K562 (cell line): ENCODE results near the gene ITGB2. TPM values are rescaled to one million over a fixed set of nuclear protein-coding genes. Genes with fewer than 3 reads are reported as not detected.

Source experiments
- ATAC-seq: fragments of 200-7000 bp; cut with Tn5 transposase; 3 replicates; pipeline ENCODE4 v1.9.1; 2020; ENCODE audit warnings: moderate library complexity
- BruUV-seq: library from RNA; stranded (reverse); fragments of 400-500 nt; replicated peaks from 2 replicates; lab custom pipeline; 2021; lab: Mats Ljungman, UMichigan
- CTCF ChIA-PET: fragments of 300-600 bp; formaldehyde crosslinking; extraction: SDS; loops from one replicate; lab custom pipeline; 2021; ENCODE audit warnings: low intra/inter-chr PET ratio; lab: Yijun Ruan, JAX
- POLR2A ChIA-PET: fragments of 300-600, 350-650 bp; sonication (Branson Sonifier 250); formaldehyde crosslinking; extraction: SDS; loops from one replicate; lab custom pipeline; 2021; ENCODE audit warnings: antibody characterized with exemption, inconsistent platforms; lab: Yijun Ruan, JAX
- DNase-seq, 4 experiments: peaks; one replicate each; pipeline versions ENCODE4 v3.0.0 to v3.0.0-alpha.2; 2011 to 2018; ENCODE audit warnings: low spot score in 3 of 4, mixed read lengths in 3 of 4; ENCODE audit errors: extremely low read depth in 1 of 4
- FAIRE-seq: peaks from 2 replicates; lab custom pipeline; 2011; peaks lifted over from hg19 to GRCh38; lab: Jason Lieb, UNC
- H2AFZ ChIP-seq: 2 replicates; pipeline ENCODE4 v1.6.0; 2011; ENCODE audit warnings: low read depth, low read length, control low read depth, inconsistent platforms
- H3K27ac ChIP-seq: fragments of 200-600 bp; 3 replicates; pipeline ENCODE4 v1.8.0; 2011; ENCODE audit warnings: low read depth, mild to moderate bottlenecking, control low read depth, inconsistent platforms, low read length, moderate library complexity, mixed read lengths; ENCODE audit errors: extremely low read depth
- H3K27me3 ChIP-seq, 2 experiments: fragments of 300-600 bp in 1 of 2; 2 replicates in 1 of 2; 3 replicates in 1 of 2; pipeline versions ENCODE4 v1.6.0 to v1.8.0; 2011; ENCODE audit warnings: inconsistent platforms in 2 of 2, low read length in 2 of 2, mild to moderate bottlenecking in 1 of 2, mixed read lengths in 1 of 2, moderate library complexity in 1 of 2; ENCODE audit not compliant: control insufficient read depth in 2 of 2, insufficient read depth in 2 of 2
- H3K36me3 ChIP-seq: fragments of 300-600 bp; 3 replicates; pipeline ENCODE4 v1.8.0; 2011; ENCODE audit warnings: mild to moderate bottlenecking, low read length, inconsistent platforms; ENCODE audit not compliant: control insufficient read depth, insufficient read depth
- H3K4me1 ChIP-seq, 2 experiments: fragments of 200-600 bp in 1 of 2; replicated peaks in 1 of 2; 2 replicates in 1 of 2; 3 replicates in 1 of 2; pipeline versions ENCODE4 v1.5.1 to v1.8.0; 2011; ENCODE audit warnings: inconsistent platforms in 2 of 2, low read length in 2 of 2, mild to moderate bottlenecking in 1 of 2, mixed read lengths in 1 of 2, moderate library complexity in 1 of 2; ENCODE audit not compliant: control insufficient read depth in 2 of 2, insufficient read depth in 2 of 2
- H3K4me2 ChIP-seq: 2 replicates; pipeline ENCODE4 v1.6.1; 2011; ENCODE audit warnings: low read length, control low read depth, inconsistent platforms, mixed read lengths; ENCODE audit not compliant: insufficient read depth
- H3K4me3 ChIP-seq: fragments of 200-600 bp; sonication (generic), shearing (Covaris generic); 2 replicates; pipeline ENCODE4 v1.5.1; 2016; ENCODE audit warnings: control low read depth, inconsistent platforms
- H3K79me2 ChIP-seq: fragments of 200-600 bp; 3 replicates; pipeline ENCODE4 v1.8.0; 2011; ENCODE audit warnings: low read length, inconsistent platforms; ENCODE audit not compliant: control insufficient read depth, insufficient read depth
- H3K9ac ChIP-seq, 2 experiments: 2 replicates each; pipeline versions ENCODE4 v1.6.0 to v1.6.1; 2011; ENCODE audit warnings: low read depth in 2 of 2, low read length in 2 of 2, control low read depth in 1 of 2, inconsistent platforms in 1 of 2, mild to moderate bottlenecking in 1 of 2, mixed read lengths in 1 of 2; ENCODE audit not compliant: insufficient read depth in 1 of 2
- H3K9me1 ChIP-seq: one replicate; pipeline ENCODE4 v1.6.0; 2011; ENCODE audit warnings: inconsistent platforms, mild to moderate bottlenecking, low read length, moderate library complexity; ENCODE audit not compliant: control insufficient read depth, insufficient read depth
- H3K9me3 ChIP-seq: replicated peaks from 2 replicates; pipeline ENCODE4 v1.5.1; 2011; ENCODE audit warnings: low read depth, low read length, inconsistent platforms; ENCODE audit not compliant: control insufficient read depth, insufficient read depth
- H4K20me1 ChIP-seq: replicated peaks from 2 replicates; pipeline ENCODE4 v1.6.1; 2011; ENCODE audit warnings: low read length, inconsistent platforms, mixed read lengths; ENCODE audit not compliant: control insufficient read depth, insufficient read depth
- DPF2 ChIP-seq: fragments of 450-650 bp; IDR thresholded peaks from 2 replicates; pipeline ENCODE4 v1.6.1; 2016
- FOXJ2 ChIP-seq: fragments of 200-800 bp; sonication (Bioruptor generic); IDR thresholded peaks from 2 replicates; pipeline ENCODE4 v1.6.1; 2016; ENCODE audit warnings: missing genetic modification characterization, missing compliant biosample characterization
- GTF3C2 ChIP-seq: IDR thresholded peaks from 3 replicates; pipeline ENCODE4 v1.6.1; 2011; ENCODE audit warnings: borderline replicate concordance, mild to moderate bottlenecking, moderate library complexity; ENCODE audit not compliant: insufficient read length; ENCODE audit errors: extremely low read depth
- KDM4B ChIP-seq, 2 experiments: fragments of 450-650 bp in 1 of 2; sonication (generic) in 1 of 2; IDR thresholded peaks; 2 replicates each; pipeline ENCODE4 v1.6.1; 2016 to 2017; ENCODE audit warnings: borderline replicate concordance in 2 of 2, antibody characterized with exemption in 1 of 2, low read depth in 1 of 2, mild to moderate bottlenecking in 1 of 2
- MIER1 ChIP-seq: fragments of 450-650 bp; IDR thresholded peaks from 2 replicates; pipeline ENCODE4 v1.6.1; 2016; ENCODE audit warnings: antibody characterized with exemption, mild to moderate bottlenecking, low read depth
- NR2F6 ChIP-seq: fragments of 450-650 bp; formaldehyde crosslinking; IDR thresholded peaks from 2 replicates; pipeline ENCODE4 v1.4.0; 2020; ENCODE audit warnings: mild to moderate bottlenecking
- PHF20 ChIP-seq: fragments of 450-650 bp; IDR thresholded peaks from 2 replicates; pipeline ENCODE4 v1.6.1; 2018; ENCODE audit not compliant: partially characterized antibody
- SUPT5H ChIP-seq: fragments of 450-650 bp; IDR thresholded peaks from 2 replicates; pipeline ENCODE4 v1.6.1; 2016
- THRB ChIP-seq: fragments of 450-650 bp; formaldehyde crosslinking; conservative IDR thresholded peaks from 2 replicates; pipeline ENCODE4 v1.4.0; 2022; ENCODE audit warnings: mild to moderate bottlenecking, missing genetic modification characterization
- WGBS: fragments of 100-300 bp; shearing (Covaris generic); methylation state at CpG from one replicate; pipeline ENCODE4 v1.1.6; 2016; ENCODE audit warnings: low coverage, mixed read lengths; ENCODE audit not compliant: insufficient coverage; ENCODE audit errors: missing lambda C conversion rate; 5-methylcytosine and 5-hydroxymethylcytosine counted together
- in situ Hi-C: fragments of 300-500 bp; cut with MboI; formaldehyde crosslinking; loops from 4 replicates; pipeline ENCODE4 v1.15.0; 2018; ENCODE audit warnings: inconsistent platforms, mixed read lengths
- intact Hi-C: fragments of 100-400 bp; cut with micrococcal nuclease; formaldehyde crosslinking; loops from 2 replicates; pipeline ENCODE4 v1.14.2; 2022
- polyA plus RNA-seq, 8 experiments: library from polyadenylated mRNA; depleted of rRNA in 4 of 8; stranded (reverse) in 5 of 8; unstranded in 3 of 8; fragments of >200 nt; fragmentation: Nextera tagmentation in 2 of 8; fragmentation: Illumina TruSeq in 1 of 8; extraction: Ambion mirVana in 2 of 8; extraction: Trizol in 1 of 8; gene quantifications; 2 replicates each; pipeline versions ENCODE4 v1.2.1 to v1.2.3, GENCODE V29; 2011 to 2014; ENCODE audit warnings: inconsistent platforms in 1 of 8, missing spikeins in 1 of 8
- total RNA-seq, 7 experiments: library from RNA; depleted of rRNA in 6 of 7; stranded (reverse); fragments of >200 nt in 6 of 7; fragmentation: Illumina TruSeq in 2 of 7; extraction: Trizol in 2 of 7; gene quantifications; 2 replicates each; pipeline versions ENCODE4 v1.2.1 to v1.2.3, GENCODE V29; 2011 to 2021; ENCODE audit warnings: low replicate concordance in 1 of 7
- TF ChIP-seq, protein P1 (sequence below): fragments of 450-650 bp; IDR thresholded peaks from 2 replicates; pipeline ENCODE4 v1.6.1; 2016; ENCODE audit warnings: borderline replicate concordance

ITGB2 gene
- total and polyA plus RNA-seq, 9 of the 15 experiments (the other 6 are each of a cell fraction or from before 2014, with no cell fraction given): 0.07 to 1.3 (median 0.51) TPM; not detected in 2

GRCh38 chr21:44905016-44905727 lies 15.5 kb downstream of the ITGB2 start (continued):
- TF ChIP-seq MIER1 (no peak), SUPT5H (no peak), FOXJ2 (tag) (no peak)
- TF ChIP-seq, all 486 proteins: peak for 2

DNA sequence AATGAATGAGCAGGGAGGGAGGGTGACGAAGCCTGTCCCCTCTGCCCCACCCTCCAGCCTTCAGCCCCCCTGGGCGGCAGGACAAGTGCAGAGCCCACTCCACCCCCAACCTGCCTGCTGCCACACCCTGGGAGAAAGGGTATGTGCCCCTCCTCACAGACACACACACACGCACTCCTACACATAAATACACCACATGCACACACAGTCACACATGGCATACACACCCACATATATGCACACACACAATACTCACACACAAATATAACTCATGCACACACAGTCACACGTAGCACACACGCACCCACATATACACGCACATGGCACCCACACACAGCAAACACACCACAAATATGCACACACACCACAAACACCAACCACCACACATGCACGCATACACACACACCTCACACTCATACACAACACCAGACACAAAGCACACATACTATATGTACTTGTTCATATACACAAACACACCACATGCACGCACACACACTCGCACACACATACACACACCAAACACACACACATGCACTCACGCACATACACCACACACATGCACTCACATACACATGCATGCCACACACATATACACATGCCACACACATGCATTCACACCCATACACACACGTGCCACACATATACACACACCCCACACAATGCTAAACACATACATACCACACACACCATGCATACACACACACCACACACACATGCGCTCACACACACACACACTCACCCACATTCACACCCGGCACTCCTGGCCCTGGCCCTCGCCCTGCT lies 16.4 kb downstream of the ITGB2 start:
- H3K9me3 ChIP-seq: peaks cover 12% of the 10 kb centered on the region
- ATAC-seq (no peak), DNase-seq (no peak), FAIRE-seq (peak; percentile 11)
- peaks cover 9 to 76% of the 10 kb centered on the region in 2 experiments; a peak in 3 of 5 replicates for H3K4me1 ChIP-seq
- no peak overlapping the region for H3K4me3 ChIP-seq
- peaks cover 47 to 81% of the 10 kb centered on the region in 2 experiments for H3K27me3 ChIP-seq
- WGBS: 30% methylated on average over 14 of the region's 14 CpGs
- no peak overlapping the region for H3K4me2 ChIP-seq
- POLR2A ChIA-PET: interaction anchor here (0.9 to 1.0 kb wide), 2 partner anchors 10 to 103 kb away, joined by 4 to 5 read pairs; partner anchors contain the start of gene UBE2G2
- H3K36me3 ChIP-seq: no peaks in the 10 kb centered on the region; the same call in 2 of the 3 replicates
- no peak overlapping the region for H2AFZ ChIP-seq
- H4K20me1 ChIP-seq: peaks cover 6% of the 10 kb centered on the region
- no TSS peak for BruUV-seq
- no peaks in the 10 kb centered on the region for H3K9me1 ChIP-seq
- H3K79me2 ChIP-seq: no peaks in the 10 kb centered on the region
- H3K27ac ChIP-seq: no peak overlapping the region
- TF ChIP-seq PHF20 (peak; percentile 18), THRB (CRISPR knock-in tag) (0 out of 2 replicates have a peak, but pooled peaks have one; percentile 10), KDM4B (IDR thresholded peaks at IDR 0.05; ENCODE audit: borderline replicate concordance in 2 of 2, low read depth in 1 of 2) (no peak), DPF2 (0 out of 2 replicates have a peak, but pooled peaks have one; percentile 21), NR2F6 (no peak), GTF3C2 (no peak)
- TF ChIP-seq, protein P1, sequence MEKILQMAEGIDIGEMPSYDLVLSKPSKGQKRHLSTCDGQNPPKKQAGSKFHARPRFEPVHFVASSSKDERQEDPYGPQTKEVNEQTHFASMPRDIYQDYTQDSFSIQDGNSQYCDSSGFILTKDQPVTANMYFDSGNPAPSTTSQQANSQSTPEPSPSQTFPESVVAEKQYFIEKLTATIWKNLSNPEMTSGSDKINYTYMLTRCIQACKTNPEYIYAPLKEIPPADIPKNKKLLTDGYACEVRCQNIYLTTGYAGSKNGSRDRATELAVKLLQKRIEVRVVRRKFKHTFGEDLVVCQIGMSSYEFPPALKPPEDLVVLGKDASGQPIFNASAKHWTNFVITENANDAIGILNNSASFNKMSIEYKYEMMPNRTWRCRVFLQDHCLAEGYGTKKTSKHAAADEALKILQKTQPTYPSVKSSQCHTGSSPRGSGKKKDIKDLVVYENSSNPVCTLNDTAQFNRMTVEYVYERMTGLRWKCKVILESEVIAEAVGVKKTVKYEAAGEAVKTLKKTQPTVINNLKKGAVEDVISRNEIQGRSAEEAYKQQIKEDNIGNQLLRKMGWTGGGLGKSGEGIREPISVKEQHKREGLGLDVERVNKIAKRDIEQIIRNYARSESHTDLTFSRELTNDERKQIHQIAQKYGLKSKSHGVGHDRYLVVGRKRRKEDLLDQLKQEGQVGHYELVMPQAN: peak; percentile 46; the same call in 1 of the 2 replicates
- intact Hi-C loops (no loop called here), in situ Hi-C loops (no loop called here)
- no peak overlapping the region for H3K9ac ChIP-seq
- CTCF ChIA-PET: no interaction called here
